Inflammatory macrophage treated with lipopolysaccharide for 1 hour (primary cell): ENCODE data around the gene FHAD1.
"Not testable (repeated sequence)": the region's sequence is repeated elsewhere in the genome, so short reads cannot be mapped to it uniquely, and the experiment has no call there.

Experiments
- DNase-seq, 2 donors: peaks; one replicate each; pipeline ENCODE4 v3.0.0-alpha.2; 2020 to 2022

FHAD1 gene

GRCh38 chr1:15277933-15278332 lies 30.9 kb downstream of the FHAD1 start:
- no peak for DNase-seq

- no peak for DNase-seq
Measured at GRCh38 chr1:15279576-15280230, 32.7 kb downstream of the FHAD1 start.

- no peak for DNase-seq
Measured at GRCh38 chr1:15280416-15280815, 33.4 kb downstream of the FHAD1 start.

GRCh38 chr1:15282038-15282437 lies 35.0 kb downstream of the FHAD1 start:
- no peak for DNase-seq

- no peak for DNase-seq
Measured at GRCh38 chr1:15282810-15283474, 35.9 kb downstream of the FHAD1 start.

GRCh38 chr1:15283526-15283925 lies 36.5 kb downstream of the FHAD1 start:
- DNase-seq, result peak in 1 of 2 donors; percentile 64

GRCh38 chr1:15286452-15286851 lies 39.4 kb downstream of the FHAD1 start:
- no peak for DNase-seq

GRCh38 chr1:15287035-15287979 lies 40.3 kb downstream of the FHAD1 start:
- peak; percentile 34 to 85 for DNase-seq

- no peak for DNase-seq
Measured at GRCh38 chr1:15288173-15288926, 41.3 kb downstream of the FHAD1 start.

- no peak for DNase-seq
Measured at GRCh38 chr1:15289251-15289651, 42.2 kb downstream of the FHAD1 start.

GRCh38 chr1:15290382-15290781 lies 43.4 kb downstream of the FHAD1 start:
- peak; percentile 91 to 97 for DNase-seq

GRCh38 chr1:15295696-15296095 lies 48.7 kb downstream of the FHAD1 start:
- no peak for DNase-seq

- DNase-seq, result peak; percentile 53 to 61
Measured at GRCh38 chr1:15296585-15297321, 49.7 kb downstream of the FHAD1 start.

- DNase-seq, result not testable (repeated sequence)
Measured at GRCh38 chr1:15297975-15298374, 51.0 kb downstream of the FHAD1 start.

- DNase-seq, result peak in 1 of 2 donors; percentile 29
Measured at GRCh38 chr1:15299179-15299578, 52.2 kb downstream of the FHAD1 start.

- DNase-seq, result peak; percentile 67 to 87
Measured at GRCh38 chr1:15299806-15300205, 52.8 kb downstream of the FHAD1 start.

- DNase-seq, result no peak
Measured at GRCh38 chr1:15303935-15304334, 56.9 kb downstream of the FHAD1 start.

- peak; percentile 57 to 71 for DNase-seq
Measured at GRCh38 chr1:15304708-15305467, 57.9 kb downstream of the FHAD1 start.

- DNase-seq, result no peak
Measured at GRCh38 chr1:15305468-15305770, 58.4 kb downstream of the FHAD1 start.

GRCh38 chr1:15306352-15306751 lies 59.3 kb downstream of the FHAD1 start:
- not testable (repeated sequence) for DNase-seq

- DNase-seq, result no peak
Measured at GRCh38 chr1:15308135-15308534, 61.1 kb downstream of the FHAD1 start.
